ENCODE measurements around the gene TAX1BP3. TPM values are rescaled to one million over a fixed set of nuclear protein-coding genes. Genes with fewer than 3 reads are reported as not detected.

The TAX1BP3 gene
- polyA plus RNA-seq, 2 of the 4 experiments (the other 2 are of a cell fraction), result 122 to 233 TPM

- no peak overlapping the region for H3K4me2 ChIP-seq
- no peaks in the 10 kb centered on the region for H3K4me1 ChIP-seq
- H3K27ac ChIP-seq, result no peak overlapping the region
- no peak for TF ChIP-seq POLR2AphosphoS2 (conservative IDR thresholded peaks at IDR 0.05; ENCODE audit: low read length)
- TF ChIP-seq HOXB5 (CRISPR knock-in tag; IDR thresholded peaks at IDR 0.05), result no peak
- no peak for TF ChIP-seq EHMT2 (IDR thresholded peaks at IDR 0.05; ENCODE audit: low read depth)
- no peak for TF ChIP-seq POLR2A (IDR thresholded peaks at IDR 0.05; ENCODE audit: low read length)
- no peak for TF ChIP-seq FOSB (CRISPR knock-in tag; IDR thresholded peaks at IDR 0.05)
- TF ChIP-seq GATA3 (IDR thresholded peaks at IDR 0.05; ENCODE audit: borderline replicate concordance), result no peak
- TF ChIP-seq FOSL2 (IDR thresholded peaks at IDR 0.05), result no peak
- no peak for TF ChIP-seq FOSL2 (CRISPR knock-in tag; IDR thresholded peaks at IDR 0.05)
- no peak for TF ChIP-seq MYC (IDR thresholded peaks at IDR 0.05; ENCODE audit: borderline replicate concordance, low read length)
- no peak for TF ChIP-seq SMC3 (IDR thresholded peaks at IDR 0.05)
- no peak for TF ChIP-seq MAZ (IDR thresholded peaks at IDR 0.05; ENCODE audit: borderline replicate concordance, low read depth, low read length)
- no peak for TF ChIP-seq SREBF2 (IDR thresholded peaks at IDR 0.05)
- TF ChIP-seq HOXA7 (CRISPR knock-in tag; IDR thresholded peaks at IDR 0.05), result no peak
- TF ChIP-seq KDM5A (IDR thresholded peaks at IDR 0.05), result no peak
- no peak for TF ChIP-seq KDM1A (IDR thresholded peaks at IDR 0.05; ENCODE audit: low read depth)
- TF ChIP-seq ATOH8 (CRISPR knock-in tag; IDR thresholded peaks at IDR 0.05; ENCODE audit: low read depth), result no peak
- TF ChIP-seq CTCF (IDR thresholded peaks at IDR 0.05), result no peak
- no peak overlapping the region for H3K4me3 ChIP-seq
- DNase-seq (ENCODE audit: low read depth in 1 of 2, low spot score in 1 of 2) (no peak), ATAC-seq (no peak), FAIRE-seq (no peak)
- H3K9me3 ChIP-seq, result no peaks in the 10 kb centered on the region
- POLR2A ChIA-PET, result no interaction called here
- 93% methylated on average over 6 of the region's 6 CpGs for WGBS (ENCODE audit: missing lambda C conversion rate)
- CTCF ChIA-PET, result interaction anchor here (1.7 to 2.6 kb wide), 2 partner anchors 11 to 565 kb away, joined by 6 to 13 read pairs; no protein-coding TSS in a partner anchor
Measured at GRCh38 chr17:3613124-3613523, 55.3 kb downstream of the TAX1BP3 start.

Other genes with a start within 250 kb of the TAX1BP3 start
- not detected in 2 replicates for gene OR1E2, start 234.7 kb downstream of the TAX1BP3 start, polyA plus RNA-seq (2011; rRNA removed)
- gene OR1E2, start 234.7 kb downstream of the TAX1BP3 start, polyA plus RNA-seq (2017; fragmentation: RNase III; extraction: RNeasy Plus Mini Kit Qiagen cat#74134 plus additional on column Dnase treatment), result not detected in 3 replicates
- gene SPATA22, start 196.8 kb downstream of the TAX1BP3 start, polyA plus RNA-seq (2011; rRNA removed), result not detected in 2 replicates
- not detected in 3 replicates for gene SPATA22, start 196.8 kb downstream of the TAX1BP3 start, polyA plus RNA-seq (2017; fragmentation: RNase III; extraction: RNeasy Plus Mini Kit Qiagen cat#74134 plus additional on column Dnase treatment)
- not detected in 2 replicates for gene ASPA, start 192.6 kb downstream of the TAX1BP3 start, polyA plus RNA-seq (2011; rRNA removed)
- gene ASPA, start 192.6 kb downstream of the TAX1BP3 start, polyA plus RNA-seq (2017; fragmentation: RNase III; extraction: RNeasy Plus Mini Kit Qiagen cat#74134 plus additional on column Dnase treatment), result not detected in 3 replicates
- 1.2 TPM in 2 replicates for gene TRPV3, start 110.8 kb downstream of the TAX1BP3 start, polyA plus RNA-seq (2011; rRNA removed)
- 0.44 to 0.54 TPM (median 0.46 TPM) in 3 replicates for gene TRPV3, start 110.8 kb downstream of the TAX1BP3 start, polyA plus RNA-seq (2017; fragmentation: RNase III; extraction: RNeasy Plus Mini Kit Qiagen cat#74134 plus additional on column Dnase treatment)
- gene TRPV1, start 59.2 kb downstream of the TAX1BP3 start, polyA plus RNA-seq (2011; rRNA removed), result 3.0 and 4.3 TPM in 2 replicates
- gene TRPV1, start 59.2 kb downstream of the TAX1BP3 start, polyA plus RNA-seq (2017; fragmentation: RNase III; extraction: RNeasy Plus Mini Kit Qiagen cat#74134 plus additional on column Dnase treatment), result 5.0 to 5.3 TPM (median 5.1 TPM) in 3 replicates
- 10.7 and 13.4 TPM in 2 replicates for gene SHPK, start 32.3 kb downstream of the TAX1BP3 start, polyA plus RNA-seq (2011; rRNA removed)
- gene SHPK, start 32.3 kb downstream of the TAX1BP3 start, polyA plus RNA-seq (2017; fragmentation: RNase III; extraction: RNeasy Plus Mini Kit Qiagen cat#74134 plus additional on column Dnase treatment), result 9.5 to 11.2 TPM (median 10.9 TPM) in 3 replicates
- 6.5 and 7.4 TPM in 2 replicates for gene CTNS, start 31.8 kb downstream of the TAX1BP3 start, polyA plus RNA-seq (2011; rRNA removed)
- 15.5 to 20.3 TPM (median 16.3 TPM) in 3 replicates for gene CTNS, start 31.8 kb downstream of the TAX1BP3 start, polyA plus RNA-seq (2017; fragmentation: RNase III; extraction: RNeasy Plus Mini Kit Qiagen cat#74134 plus additional on column Dnase treatment)
- 53.3 and 68.3 TPM in 2 replicates for gene EMC6, start 234 bp upstream of the TAX1BP3 start, polyA plus RNA-seq (2011; rRNA removed)
- gene EMC6, start 234 bp upstream of the TAX1BP3 start, polyA plus RNA-seq (2017; fragmentation: RNase III; extraction: RNeasy Plus Mini Kit Qiagen cat#74134 plus additional on column Dnase treatment), result 109 to 122 TPM (median 115 TPM) in 3 replicates
- 7.8 and 12.2 TPM in 2 replicates for gene P2RX5, start 27.6 kb upstream of the TAX1BP3 start, polyA plus RNA-seq (2011; rRNA removed)
- 10.6 to 13.3 TPM (median 11.8 TPM) in 3 replicates for gene P2RX5, start 27.6 kb upstream of the TAX1BP3 start, polyA plus RNA-seq (2017; fragmentation: RNase III; extraction: RNeasy Plus Mini Kit Qiagen cat#74134 plus additional on column Dnase treatment)
- 8.7 and 10.0 TPM in 2 replicates for gene HASPIN, start 55.3 kb upstream of the TAX1BP3 start, polyA plus RNA-seq (2011; rRNA removed)
- gene HASPIN, start 55.3 kb upstream of the TAX1BP3 start, polyA plus RNA-seq (2017; fragmentation: RNase III; extraction: RNeasy Plus Mini Kit Qiagen cat#74134 plus additional on column Dnase treatment), result 10.9 to 12.0 TPM (median 11.5 TPM) in 3 replicates
- gene ITGAE, start 132.6 kb upstream of the TAX1BP3 start, polyA plus RNA-seq (2011; rRNA removed), result 154 and 165 TPM in 2 replicates
- gene ITGAE, start 132.6 kb upstream of the TAX1BP3 start, polyA plus RNA-seq (2017; fragmentation: RNase III; extraction: RNeasy Plus Mini Kit Qiagen cat#74134 plus additional on column Dnase treatment), result 151 to 158 TPM (median 156 TPM) in 3 replicates
- 27.7 and 32.7 TPM in 2 replicates for gene NCBP3, start 177.7 kb upstream of the TAX1BP3 start, polyA plus RNA-seq (2011; rRNA removed)
- gene NCBP3, start 177.7 kb upstream of the TAX1BP3 start, polyA plus RNA-seq (2017; fragmentation: RNase III; extraction: RNeasy Plus Mini Kit Qiagen cat#74134 plus additional on column Dnase treatment), result 36.2 to 37.0 TPM (median 36.6 TPM) in 3 replicates
- 6.9 and 7.7 TPM in 2 replicates for gene CAMKK1, start 224.5 kb upstream of the TAX1BP3 start, polyA plus RNA-seq (2011; rRNA removed)
- 12.6 to 15.3 TPM (median 14.8 TPM) in 3 replicates for gene CAMKK1, start 224.5 kb upstream of the TAX1BP3 start, polyA plus RNA-seq (2017; fragmentation: RNase III; extraction: RNeasy Plus Mini Kit Qiagen cat#74134 plus additional on column Dnase treatment)
- 0.03 and 0.05 TPM in 2 replicates for gene P2RX1, start 247.9 kb upstream of the TAX1BP3 start, polyA plus RNA-seq (2011; rRNA removed)
- gene P2RX1, start 247.9 kb upstream of the TAX1BP3 start, polyA plus RNA-seq (2017; fragmentation: RNase III; extraction: RNeasy Plus Mini Kit Qiagen cat#74134 plus additional on column Dnase treatment), result 0.09 to 0.13 TPM in 2 of 3 replicates, not detected in the other

Measured in A549 (cell line).